IMR-90 (cell line): Measurements from ENCODE around the gene PRXL2B. TPM values are rescaled to one million over a fixed set of nuclear protein-coding genes. Genes with fewer than 3 reads are reported as not detected.

Source experiments
- ATAC-seq: fragments of 200-7000 bp; cut with Tn5 transposase; 2 replicates; pipeline ENCODE4 v1.9.1; 2020; ENCODE audit warnings: low read depth, mild to moderate bottlenecking, moderate library complexity
- BruUV-seq: library from RNA; stranded (reverse); fragments of 400-500 nt; replicated peaks from 2 replicates; lab custom pipeline; 2021; lab: Mats Ljungman, UMichigan
- CTCF ChIA-PET: fragments of 300-600 bp; formaldehyde crosslinking; extraction: SDS; loops from one replicate; lab custom pipeline; 2021; ENCODE audit warnings: antibody characterized with exemption; lab: Yijun Ruan, JAX
- POLR2A ChIA-PET: fragments of 300-600 bp; sonication (Branson Sonifier 250); formaldehyde crosslinking; loops from one replicate; lab custom pipeline; 2022; ENCODE audit warnings: antibody characterized with exemption; ENCODE audit not compliant: unreplicated experiment; lab: Charles Lee
- DNase-seq: peaks from one replicate; pipeline ENCODE4 v3.0.0; 2013
- H2AFZ ChIP-seq: replicated peaks from 2 replicates; pipeline ENCODE3; 2013; ENCODE audit warnings: low read length, mild to moderate bottlenecking; ENCODE audit not compliant: poor library complexity
- H2AK5ac ChIP-seq: 2 replicates; pipeline ENCODE4 v1.6.1; 2013; ENCODE audit warnings: low read depth, low read length, inconsistent platforms
- H2AK9ac ChIP-seq: replicated peaks from 2 replicates; pipeline ENCODE3; 2013; ENCODE audit warnings: mild to moderate bottlenecking, low read depth, low read length, moderate library complexity; ENCODE audit not compliant: poor library complexity
- H2BK120ac ChIP-seq: 2 replicates; pipeline ENCODE4 v1.6.1; 2013; ENCODE audit warnings: low read depth, low read length, inconsistent platforms
- H2BK15ac ChIP-seq: 3 replicates; pipeline ENCODE4 v1.6.1; 2013; ENCODE audit warnings: low read depth, low read length, inconsistent platforms
- H2BK20ac ChIP-seq: 2 replicates; pipeline ENCODE4 v1.6.1; 2013; ENCODE audit warnings: low read depth, mild to moderate bottlenecking, inconsistent platforms, low read length, moderate library complexity
- H2BK5ac ChIP-seq: 2 replicates; pipeline ENCODE4 v1.6.1; 2013; ENCODE audit warnings: mild to moderate bottlenecking, low read depth, low read length, inconsistent platforms; ENCODE audit not compliant: poor library complexity, severe bottlenecking
- H3K14ac ChIP-seq: replicated peaks from 2 replicates; pipeline ENCODE4 v1.6.1; 2013; ENCODE audit warnings: low read depth, low read length, inconsistent platforms
- H3K18ac ChIP-seq: 2 replicates; pipeline ENCODE4 v1.6.1; 2013; ENCODE audit warnings: low read depth, low read length, control low read depth
- H3K23ac ChIP-seq: 2 replicates; pipeline ENCODE4 v1.6.1; 2013; ENCODE audit warnings: low read depth, low read length, inconsistent platforms
- H3K27ac ChIP-seq: 2 replicates; pipeline ENCODE4 v1.5.1; 2013; ENCODE audit warnings: mild to moderate bottlenecking, control low read depth, low read length; ENCODE audit not compliant: insufficient read depth
- H3K27me3 ChIP-seq: 2 replicates; pipeline ENCODE4 v1.6.1; 2013; ENCODE audit warnings: low read length; ENCODE audit not compliant: control insufficient read depth, insufficient read depth
- H3K36me3 ChIP-seq: 2 replicates; pipeline ENCODE4 v1.6.1; 2013; ENCODE audit warnings: low read length, mixed read lengths; ENCODE audit not compliant: control insufficient read depth, insufficient read depth
- H3K4ac ChIP-seq: 2 replicates; pipeline ENCODE4 v1.6.1; 2013; ENCODE audit warnings: low read depth, low read length, inconsistent platforms
- H3K4me1 ChIP-seq: 2 replicates; pipeline ENCODE4 v1.6.1; 2013; ENCODE audit warnings: low read length, mixed read lengths; ENCODE audit not compliant: control insufficient read depth, insufficient read depth
- H3K4me2 ChIP-seq: 2 replicates; pipeline ENCODE4 v1.6.1; 2013; ENCODE audit warnings: low read depth, mild to moderate bottlenecking, control low read depth, low read length, moderate library complexity
- H3K4me3 ChIP-seq: 2 replicates; pipeline ENCODE4 v1.5.1; 2013; ENCODE audit warnings: low read depth, mild to moderate bottlenecking, control low read depth, low read length, moderate library complexity; ENCODE audit not compliant: insufficient read depth
- H3K56ac ChIP-seq: 2 replicates; pipeline ENCODE4 v1.6.1; 2013; ENCODE audit warnings: low read length, inconsistent platforms; ENCODE audit not compliant: insufficient read depth; ENCODE audit errors: extremely low read depth
- H3K79me1 ChIP-seq, 2 experiments: 2 replicates each; pipeline ENCODE4 v1.6.1; 2013; ENCODE audit warnings: low read length in 2 of 2, inconsistent platforms in 1 of 2, low read depth in 1 of 2
- H3K9ac ChIP-seq: 2 replicates; pipeline ENCODE4 v1.6.1; 2013; ENCODE audit warnings: low read depth, low read length, control low read depth
- H3K9me1 ChIP-seq: 2 replicates; pipeline ENCODE4 v1.6.1; 2013; ENCODE audit warnings: low read length, inconsistent platforms; ENCODE audit not compliant: insufficient read depth
- H3K9me3 ChIP-seq: 2 replicates; pipeline ENCODE4 v1.6.1; 2013; ENCODE audit warnings: low read length; ENCODE audit not compliant: control insufficient read depth, insufficient read depth
- H4K20me1 ChIP-seq: 2 replicates; pipeline ENCODE4 v1.6.1; 2013; ENCODE audit warnings: low read length, inconsistent platforms; ENCODE audit not compliant: insufficient read depth
- H4K5ac ChIP-seq: 2 replicates; pipeline ENCODE4 v1.6.1; 2013; ENCODE audit warnings: mild to moderate bottlenecking, low read depth, low read length, control low read depth
- H4K8ac ChIP-seq, 2 experiments: 2 replicates each; pipeline ENCODE4 v1.6.1; 2013; ENCODE audit warnings: low read depth in 2 of 2, low read length in 2 of 2, control low read depth in 1 of 2, inconsistent platforms in 1 of 2
- H4K91ac ChIP-seq: 2 replicates; pipeline ENCODE4 v1.6.1; 2013; ENCODE audit warnings: low read depth, low read length, inconsistent platforms; ENCODE audit not compliant: insufficient read depth
- CEBPB ChIP-seq: IDR thresholded peaks from 2 replicates; pipeline ENCODE4 v1.6.1; 2012; ENCODE audit warnings: low read depth, low read length, improper control_type of control experiment
- MAZ ChIP-seq: IDR thresholded peaks from 2 replicates; pipeline ENCODE4 v1.6.1; 2012; ENCODE audit warnings: low read depth, mild to moderate bottlenecking, low read length, improper control_type of control experiment, moderate library complexity, borderline replicate concordance
- RAD21 ChIP-seq: IDR thresholded peaks from 2 replicates; pipeline ENCODE4 v1.6.1; 2012; ENCODE audit warnings: low read length, improper control_type of control experiment
- RCOR1 ChIP-seq: IDR thresholded peaks from 2 replicates; pipeline ENCODE4 v1.6.1; 2012; ENCODE audit warnings: mild to moderate bottlenecking, low read length, improper control_type of control experiment; ENCODE audit not compliant: insufficient replicate concordance
- RFX5 ChIP-seq: IDR thresholded peaks from 2 replicates; pipeline ENCODE4 v1.8.0; 2012; ENCODE audit warnings: low read depth, mild to moderate bottlenecking, low read length, moderate library complexity
- WGBS, 2 experiments: methylation state at CpG; one replicate each; pipeline versions ENCODE4 v1.1.5 to v1.1.7; 2013; ENCODE audit warnings: missing lambda C conversion rate in 2 of 2; ENCODE audit not compliant: insufficient read length in 1 of 2; ENCODE audit errors: extremely low coverage in 2 of 2; 5-methylcytosine and 5-hydroxymethylcytosine counted together
- dilution Hi-C: fragments of 300-500 bp; cut with HindIII; formaldehyde crosslinking; loops from one replicate; pipeline ENCODE4 v1.14.3; 2018; ENCODE audit warnings: low sequenced_read_pairs; ENCODE audit not compliant: unreplicated experiment
- in situ Hi-C: fragments of 300-500 bp; cut with MboI; formaldehyde crosslinking; loops from 3 replicates; pipeline ENCODE4 v1.14.3; 2019; ENCODE audit warnings: low sequenced_read_pairs, inconsistent platforms, mixed read lengths
- intact Hi-C: fragments of 100-400 bp; cut with micrococcal nuclease; formaldehyde crosslinking; loops from 2 replicates; pipeline ENCODE4 v1.10.0; 2022
- polyA plus RNA-seq, 3 experiments: library from polyadenylated mRNA; depleted of rRNA; stranded (reverse); fragments of >200 nt; gene quantifications; 2 replicates each; pipeline ENCODE4 v1.2.3, GENCODE V29; 2012; ENCODE audit warnings: low replicate concordance in 1 of 3
- total RNA-seq: library from RNA; depleted of rRNA; stranded (reverse); fragments of >200 nt; gene quantifications from 2 replicates; pipeline ENCODE4 v1.2.3, GENCODE V29; 2012
- TF ChIP-seq, protein P1 (sequence below): fragments of 150-350 bp; IDR thresholded peaks from 2 replicates; pipeline ENCODE4 v1.6.1; 2017; ENCODE audit warnings: mild to moderate bottlenecking, antibody characterized with exemption, low read length, low read depth

The PRXL2B gene
- total and polyA plus RNA-seq, 2 of the 4 experiments (the other 2 are of a cell fraction): 10.9 to 22.3 TPM

- ChIA-PET CTCF (no interaction called here), POLR2A (no interaction called here)
- no peak for TF ChIP-seq MAZ
- TF ChIP-seq RCOR1: no peak
- no peak for TF ChIP-seq CEBPB
- TF ChIP-seq, protein P1, sequence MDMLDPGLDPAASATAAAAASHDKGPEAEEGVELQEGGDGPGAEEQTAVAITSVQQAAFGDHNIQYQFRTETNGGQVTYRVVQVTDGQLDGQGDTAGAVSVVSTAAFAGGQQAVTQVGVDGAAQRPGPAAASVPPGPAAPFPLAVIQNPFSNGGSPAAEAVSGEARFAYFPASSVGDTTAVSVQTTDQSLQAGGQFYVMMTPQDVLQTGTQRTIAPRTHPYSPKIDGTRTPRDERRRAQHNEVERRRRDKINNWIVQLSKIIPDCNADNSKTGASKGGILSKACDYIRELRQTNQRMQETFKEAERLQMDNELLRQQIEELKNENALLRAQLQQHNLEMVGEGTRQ: no peak
- TF ChIP-seq RAD21: no peak
- TF ChIP-seq RFX5: no peak
- H3K27ac ChIP-seq: no peak overlapping the region
- no peak overlapping the region for H3K14ac ChIP-seq
- H2BK20ac ChIP-seq: no peak overlapping the region
- H3K4me3 ChIP-seq: no peak overlapping the region
- no peak overlapping the region for H3K18ac ChIP-seq
- DNase-seq: no peak
- H4K20me1 ChIP-seq: 0 out of 2 replicates have a peak, but pooled peaks cover 3% of the 10 kb centered on the region
- 63% methylated on average over 11 of the region's 26 CpGs; no CpG with 5 or more reads in 1 of the 2 experiments for WGBS, 2 experiments
- no peak overlapping the region for H3K56ac ChIP-seq
- H4K8ac ChIP-seq: no peak overlapping the region
- H4K91ac ChIP-seq: no peak overlapping the region; the same call in 1 of the 2 replicates
- no peak overlapping the region for H3K4me2 ChIP-seq
- no TSS peak for BruUV-seq
- peaks cover 2% of the 10 kb centered on the region; the same call in 1 of the 2 replicates for H3K27me3 ChIP-seq
- no peaks in the 10 kb centered on the region for H3K9me1 ChIP-seq
- no peak overlapping the region for H4K5ac ChIP-seq
- no peak overlapping the region for H2BK120ac ChIP-seq
- peaks cover 10% of the 10 kb centered on the region for H3K4me1 ChIP-seq
- no peak for ATAC-seq
- H2BK15ac ChIP-seq: no peak overlapping the region
- peak overlapping the region; percentile 82 for H2AK9ac ChIP-seq
- H3K79me1 ChIP-seq: peaks cover 0 to 10% of the 10 kb centered on the region in 2 experiments; a peak in 1 of 4 replicates
- dilution Hi-C loops: no loop called here
- H3K23ac ChIP-seq: no peak overlapping the region
- no peak overlapping the region for H3K4ac ChIP-seq
- no peaks in the 10 kb centered on the region for H3K36me3 ChIP-seq
- H3K9ac ChIP-seq: no peak overlapping the region
- intact Hi-C loops: no loop called here
- 0 out of 2 replicates have a peak overlapping the region, but pooled peaks have one; percentile 16 for H2AK5ac ChIP-seq
- H2AFZ ChIP-seq: peak overlapping the region; percentile 71
- no peak overlapping the region for H2BK5ac ChIP-seq
- H3K9me3 ChIP-seq: no peaks in the 10 kb centered on the region
- in situ Hi-C loops: loop anchor here (5.0 to 25.0 kb wide), 2 partner anchors 132 to 357 kb away; partner anchors contain the start of genes FAAP20 and PEX10
These were observed 42.3 kb upstream of the PRXL2B start for GRCh38 chr1:2544093-2544874.
